Measurements from ENCODE around the gene TMPRSS4.
A peak's percentile ranks its signal among the peaks of the same experiment; 100 is the strongest.

Gene TMPRSS4, protein sequence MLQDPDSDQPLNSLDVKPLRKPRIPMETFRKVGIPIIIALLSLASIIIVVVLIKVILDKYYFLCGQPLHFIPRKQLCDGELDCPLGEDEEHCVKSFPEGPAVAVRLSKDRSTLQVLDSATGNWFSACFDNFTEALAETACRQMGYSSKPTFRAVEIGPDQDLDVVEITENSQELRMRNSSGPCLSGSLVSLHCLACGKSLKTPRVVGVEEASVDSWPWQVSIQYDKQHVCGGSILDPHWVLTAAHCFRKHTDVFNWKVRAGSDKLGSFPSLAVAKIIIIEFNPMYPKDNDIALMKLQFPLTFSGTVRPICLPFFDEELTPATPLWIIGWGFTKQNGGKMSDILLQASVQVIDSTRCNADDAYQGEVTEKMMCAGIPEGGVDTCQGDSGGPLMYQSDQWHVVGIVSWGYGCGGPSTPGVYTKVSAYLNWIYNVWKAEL
- 0 to 0.19 (median 0.17) reads per million in 3 donors for total RNA-seq

GRCh38 chr11:118076754-118077281, at the start of gene TMPRSS4:
Gene TMPRSS4, plus strand, starts transcription at chr11:118077078. Its CDS starts 225 bp downstream, at chr11:118077303.
- DNase-seq, result no peak
- Histone ChIP-seq H3K4me1 (ENCODE audit: control insufficient read depth, insufficient read depth, low read length, poor library complexity, severe bottlenecking) (no peaks in the 10 kb centered on the region), H3K9me3 (ENCODE audit: control insufficient read depth, low read length) (no peaks in the 10 kb centered on the region), H3K36me3 (ENCODE audit: control insufficient read depth, insufficient read depth, low read length) (no peaks in the 10 kb centered on the region), H3K27ac (ENCODE audit: insufficient read depth, low read length, poor library complexity, severe bottlenecking) (no peak within 1 kb of the TSS), H3K4me3 (ENCODE audit: insufficient read depth, low read depth, low read length, poor library complexity, severe bottlenecking) (no peak within 1 kb of the TSS), H3K27me3 (replicated peaks; ENCODE audit: control insufficient read depth, insufficient read depth, low read length, poor library complexity, severe bottlenecking) (no peaks in the 10 kb centered on the region)

- DNase-seq, result no peak
- no peaks in the 10 kb centered on the region for H3K9me3 ChIP-seq (ENCODE audit: control insufficient read depth, low read length)
- no peaks in the 10 kb centered on the region for H3K4me1 ChIP-seq (ENCODE audit: control insufficient read depth, insufficient read depth, low read length, poor library complexity, severe bottlenecking)
- H3K27ac ChIP-seq (ENCODE audit: insufficient read depth, low read length, poor library complexity, severe bottlenecking), result no peak overlapping the region
- no peaks in the 10 kb centered on the region for H3K27me3 ChIP-seq (replicated peaks; ENCODE audit: control insufficient read depth, insufficient read depth, low read length, poor library complexity, severe bottlenecking)
- H3K36me3 ChIP-seq (ENCODE audit: control insufficient read depth, insufficient read depth, low read length), result no peaks in the 10 kb centered on the region
- H3K4me3 ChIP-seq (ENCODE audit: insufficient read depth, low read depth, low read length, poor library complexity, severe bottlenecking), result no peak overlapping the region
Observed at GRCh38 chr11:118027694-118028093, 49.2 kb upstream of the TMPRSS4 start.

GRCh38 chr11:118028626-118029025, 48.3 kb upstream of the TMPRSS4 start:
- Histone ChIP-seq H3K4me3 (ENCODE audit: insufficient read depth, low read depth, low read length, poor library complexity, severe bottlenecking) (no peak overlapping the region), H3K27me3 (replicated peaks; ENCODE audit: control insufficient read depth, insufficient read depth, low read length, poor library complexity, severe bottlenecking) (no peaks in the 10 kb centered on the region), H3K36me3 (ENCODE audit: control insufficient read depth, insufficient read depth, low read length) (no peaks in the 10 kb centered on the region), H3K27ac (ENCODE audit: insufficient read depth, low read length, poor library complexity, severe bottlenecking) (no peak overlapping the region), H3K9me3 (ENCODE audit: control insufficient read depth, low read length) (no peaks in the 10 kb centered on the region), H3K4me1 (ENCODE audit: control insufficient read depth, insufficient read depth, low read length, poor library complexity, severe bottlenecking) (no peaks in the 10 kb centered on the region)
- no peak for DNase-seq

DNA sequence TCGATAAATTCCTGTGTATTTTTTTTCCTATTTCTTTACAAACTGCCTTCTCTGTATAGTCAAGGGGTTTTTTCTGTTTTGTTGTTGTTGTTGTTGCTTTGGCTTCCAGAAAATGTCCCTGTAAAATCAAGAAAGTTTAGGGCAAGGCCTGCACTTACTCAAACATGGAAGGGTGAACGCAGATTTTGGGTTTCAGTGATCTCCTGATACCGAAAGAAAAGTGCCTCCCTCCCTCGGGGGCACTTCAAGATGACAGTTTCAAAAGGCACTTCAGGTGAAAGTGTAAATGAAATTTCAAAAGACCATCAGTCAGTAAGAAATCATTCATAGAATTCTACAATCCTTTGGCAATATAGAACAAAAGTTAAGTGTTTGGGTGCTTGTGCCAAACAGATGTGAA, 43.4 kb upstream of the TMPRSS4 start:
- Histone ChIP-seq H3K36me3 (ENCODE audit: control insufficient read depth, insufficient read depth, low read length) (no peaks in the 10 kb centered on the region), H3K27me3 (replicated peaks; ENCODE audit: control insufficient read depth, insufficient read depth, low read length, poor library complexity, severe bottlenecking) (no peaks in the 10 kb centered on the region), H3K27ac (ENCODE audit: insufficient read depth, low read length, poor library complexity, severe bottlenecking) (no peak overlapping the region), H3K4me1 (ENCODE audit: control insufficient read depth, insufficient read depth, low read length, poor library complexity, severe bottlenecking) (no peaks in the 10 kb centered on the region), H3K9me3 (ENCODE audit: control insufficient read depth, low read length) (no peaks in the 10 kb centered on the region), H3K4me3 (ENCODE audit: insufficient read depth, low read depth, low read length, poor library complexity, severe bottlenecking) (no peak overlapping the region)
- DNase-seq, result no peak

- Histone ChIP-seq H3K4me1 (ENCODE audit: control insufficient read depth, insufficient read depth, low read length, poor library complexity, severe bottlenecking) (peaks cover 49% of the 10 kb centered on the region), H3K27ac (ENCODE audit: insufficient read depth, low read length, poor library complexity, severe bottlenecking) (peak overlapping the region; percentile 51), H3K4me3 (ENCODE audit: insufficient read depth, low read depth, low read length, poor library complexity, severe bottlenecking) (no peak overlapping the region), H3K27me3 (replicated peaks; ENCODE audit: control insufficient read depth, insufficient read depth, low read length, poor library complexity, severe bottlenecking) (no peaks in the 10 kb centered on the region), H3K9me3 (ENCODE audit: control insufficient read depth, low read length) (no peaks in the 10 kb centered on the region), H3K36me3 (ENCODE audit: control insufficient read depth, insufficient read depth, low read length) (no peaks in the 10 kb centered on the region)
- DNase-seq, result no peak
Observed at GRCh38 chr11:118042141-118042540, 34.7 kb upstream of the TMPRSS4 start.

GRCh38 chr11:118042796-118043195, 34.1 kb upstream of the TMPRSS4 start:
- no peaks in the 10 kb centered on the region for H3K36me3 ChIP-seq (ENCODE audit: control insufficient read depth, insufficient read depth, low read length)
- peak overlapping the region; percentile 51 for H3K27ac ChIP-seq (ENCODE audit: insufficient read depth, low read length, poor library complexity, severe bottlenecking)
- H3K9me3 ChIP-seq (ENCODE audit: control insufficient read depth, low read length), result no peaks in the 10 kb centered on the region
- no peak for DNase-seq
- peaks cover 56% of the 10 kb centered on the region for H3K4me1 ChIP-seq (ENCODE audit: control insufficient read depth, insufficient read depth, low read length, poor library complexity, severe bottlenecking)
- H3K27me3 ChIP-seq (replicated peaks; ENCODE audit: control insufficient read depth, insufficient read depth, low read length, poor library complexity, severe bottlenecking), result no peaks in the 10 kb centered on the region
- H3K4me3 ChIP-seq (ENCODE audit: insufficient read depth, low read depth, low read length, poor library complexity, severe bottlenecking), result no peak overlapping the region

DNA sequence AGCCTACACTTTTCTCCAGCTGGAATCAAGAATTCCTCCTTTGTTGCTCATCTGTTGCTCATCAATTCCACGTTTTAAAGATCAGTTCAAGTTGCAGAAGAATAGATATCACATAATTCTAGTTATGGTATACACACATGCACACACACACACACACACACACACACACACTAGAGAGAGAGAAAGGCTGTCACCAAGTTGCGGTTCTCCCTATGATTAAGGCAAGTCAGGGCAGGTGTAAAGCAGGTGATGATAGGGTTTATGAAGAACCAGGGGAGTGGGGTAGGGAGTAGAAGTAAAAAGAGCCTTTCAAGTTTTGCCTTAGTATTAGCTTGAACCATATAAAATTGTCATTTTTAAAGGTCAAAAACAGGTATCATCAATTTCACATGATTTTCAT, 31.7 kb upstream of the TMPRSS4 start:
- Histone ChIP-seq H3K36me3 (ENCODE audit: control insufficient read depth, insufficient read depth, low read length) (no peaks in the 10 kb centered on the region), H3K27me3 (replicated peaks; ENCODE audit: control insufficient read depth, insufficient read depth, low read length, poor library complexity, severe bottlenecking) (no peaks in the 10 kb centered on the region), H3K9me3 (ENCODE audit: control insufficient read depth, low read length) (no peaks in the 10 kb centered on the region), H3K4me3 (ENCODE audit: insufficient read depth, low read depth, low read length, poor library complexity, severe bottlenecking) (no peak overlapping the region), H3K4me1 (ENCODE audit: control insufficient read depth, insufficient read depth, low read length, poor library complexity, severe bottlenecking) (peaks cover 75% of the 10 kb centered on the region), H3K27ac (ENCODE audit: insufficient read depth, low read length, poor library complexity, severe bottlenecking) (peak overlapping the region; percentile 94)
- DNase-seq, result no peak

- Histone ChIP-seq H3K36me3 (ENCODE audit: control insufficient read depth, insufficient read depth, low read length) (no peaks in the 10 kb centered on the region), H3K4me3 (ENCODE audit: insufficient read depth, low read depth, low read length, poor library complexity, severe bottlenecking) (no peak overlapping the region), H3K27me3 (replicated peaks; ENCODE audit: control insufficient read depth, insufficient read depth, low read length, poor library complexity, severe bottlenecking) (no peaks in the 10 kb centered on the region), H3K27ac (ENCODE audit: insufficient read depth, low read length, poor library complexity, severe bottlenecking) (peak overlapping the region; percentile 94), H3K9me3 (ENCODE audit: control insufficient read depth, low read length) (no peaks in the 10 kb centered on the region), H3K4me1 (ENCODE audit: control insufficient read depth, insufficient read depth, low read length, poor library complexity, severe bottlenecking) (peaks cover 83% of the 10 kb centered on the region)
- DNase-seq, result peak; percentile 23 to 56 (median 31)
Observed at GRCh38 chr11:118046051-118046963, 30.6 kb upstream of the TMPRSS4 start.

DNA sequence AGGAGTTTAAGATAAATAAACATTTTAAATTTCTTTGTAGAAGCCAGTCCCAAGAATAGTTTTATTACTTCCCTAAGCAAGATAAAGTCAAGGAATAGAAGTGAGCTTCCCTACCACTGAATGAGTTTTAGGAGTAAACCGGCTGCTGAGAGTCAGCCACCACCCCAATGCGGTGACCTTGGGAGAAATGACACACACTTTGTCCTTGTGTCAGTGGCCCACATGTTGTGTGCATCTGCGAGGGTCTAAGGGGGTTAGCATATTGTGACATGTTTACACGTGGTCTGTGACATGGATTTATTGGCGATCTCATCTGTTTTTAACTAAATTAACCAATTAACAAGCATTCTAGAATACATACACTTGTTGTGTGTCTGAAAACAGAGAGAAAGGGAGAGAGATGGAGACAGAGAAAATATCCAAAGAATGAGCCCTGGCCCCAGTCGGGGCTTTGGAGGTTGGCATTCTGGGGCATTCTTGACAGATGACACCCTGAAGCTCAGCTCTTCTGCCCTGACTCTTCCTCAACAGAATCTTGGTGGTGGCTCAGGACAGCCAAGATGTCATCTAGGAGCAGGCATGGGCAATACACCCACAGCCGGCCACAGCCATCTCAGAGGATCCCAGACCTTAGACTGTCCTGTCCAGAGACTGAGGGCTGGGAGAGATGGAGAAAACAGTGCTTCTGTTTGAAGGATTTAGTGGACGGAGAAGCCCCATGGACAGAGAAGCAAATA, 29.7 kb upstream of the TMPRSS4 start:
- Histone ChIP-seq H3K27ac (ENCODE audit: insufficient read depth, low read length, poor library complexity, severe bottlenecking) (peak overlapping the region; percentile 94), H3K9me3 (ENCODE audit: control insufficient read depth, low read length) (no peaks in the 10 kb centered on the region), H3K27me3 (replicated peaks; ENCODE audit: control insufficient read depth, insufficient read depth, low read length, poor library complexity, severe bottlenecking) (no peaks in the 10 kb centered on the region), H3K36me3 (ENCODE audit: control insufficient read depth, insufficient read depth, low read length) (no peaks in the 10 kb centered on the region), H3K4me1 (ENCODE audit: control insufficient read depth, insufficient read depth, low read length, poor library complexity, severe bottlenecking) (peaks cover 81% of the 10 kb centered on the region), H3K4me3 (ENCODE audit: insufficient read depth, low read depth, low read length, poor library complexity, severe bottlenecking) (no peak overlapping the region)
- no peak for DNase-seq
